H1 (cell line): Measurements from ENCODE around the gene TCEA3. TPM values are rescaled to one million over a fixed set of nuclear protein-coding genes. Genes with fewer than 3 reads are reported as not detected.

Experiments
- CTCF ChIA-PET: fragments of 300-600 bp; sonication (Branson Sonifier 250); formaldehyde crosslinking; loops from one replicate; lab custom pipeline; 2021; ENCODE audit not compliant: partially characterized antibody; lab: Charles Lee
- POLR2A ChIA-PET: fragments of 300-600 bp; sonication (Branson Sonifier 250); formaldehyde crosslinking; loops from one replicate; lab custom pipeline; 2021; ENCODE audit warnings: inconsistent platforms; ENCODE audit not compliant: partially characterized antibody; lab: Charles Lee
- DNase-seq, 2 experiments: peaks; one replicate each; pipeline versions ENCODE4 v3.0.0 to v3.0.0-alpha.2; 2010 to 2022; ENCODE audit warnings: low spot score in 2 of 2, low read depth in 1 of 2, mixed read lengths in 1 of 2
- FAIRE-seq: peaks from 2 replicates; lab custom pipeline; 2011; peaks lifted over from hg19 to GRCh38; lab: Jason Lieb, UNC
- H2AFZ ChIP-seq: 2 replicates; pipeline ENCODE4 v1.8.1; 2012; ENCODE audit warnings: low read length, inconsistent platforms
- H2AK5ac ChIP-seq: 2 replicates; pipeline ENCODE4 v1.6.1; 2013; ENCODE audit warnings: low read depth, low read length
- H2BK120ac ChIP-seq: replicated peaks from 2 replicates; pipeline ENCODE3; 2013; ENCODE audit warnings: low read depth, low read length, inconsistent platforms
- H2BK12ac ChIP-seq: 2 replicates; pipeline ENCODE4 v1.6.1; 2013; ENCODE audit warnings: low read depth, low read length
- H2BK15ac ChIP-seq: 2 replicates; pipeline ENCODE4 v1.6.1; 2013; ENCODE audit warnings: low read length
- H2BK20ac ChIP-seq: 2 replicates; pipeline ENCODE4 v1.6.1; 2013; ENCODE audit warnings: low read length
- H2BK5ac ChIP-seq: 2 replicates; pipeline ENCODE4 v1.6.1; 2013; ENCODE audit warnings: low read depth, low read length
- H3K14ac ChIP-seq: 2 replicates; pipeline ENCODE4 v1.6.1; 2013; ENCODE audit warnings: inconsistent platforms; ENCODE audit not compliant: insufficient read length
- H3K18ac ChIP-seq: 2 replicates; pipeline ENCODE4 v1.6.1; 2013; ENCODE audit warnings: low read length; ENCODE audit errors: extremely low read depth
- H3K23ac ChIP-seq: 2 replicates; pipeline ENCODE4 v1.6.1; 2013; ENCODE audit warnings: inconsistent platforms; ENCODE audit not compliant: insufficient read length
- H3K23me2 ChIP-seq: 2 replicates; pipeline ENCODE4 v1.6.1; 2013; ENCODE audit warnings: low read depth, low read length
- H3K27ac ChIP-seq: 2 replicates; pipeline ENCODE4 v1.6.1; 2011; ENCODE audit warnings: low read depth, low read length, inconsistent platforms
- H3K27me3 ChIP-seq, 4 experiments: replicated peaks in 1 of 4; 1 replicate in 1 of 4; 2 replicates in 3 of 4; pipeline versions ENCODE4 v1.6.1 to v1.8.1; 2011 to 2013; ENCODE audit warnings: low read length in 3 of 4, mild to moderate bottlenecking in 3 of 4, inconsistent platforms in 2 of 4, mixed read lengths in 2 of 4, moderate library complexity in 1 of 4; ENCODE audit not compliant: control insufficient read depth in 3 of 4, insufficient read depth in 3 of 4; ENCODE audit errors: extremely low read depth in 1 of 4
- H3K36me3 ChIP-seq, 4 experiments: 2 replicates each; pipeline versions ENCODE4 v1.6.1 to v1.8.1; 2011 to 2013; ENCODE audit warnings: mild to moderate bottlenecking in 4 of 4, low read length in 3 of 4, moderate library complexity in 2 of 4, control low read depth in 1 of 4, inconsistent platforms in 1 of 4; ENCODE audit not compliant: insufficient read depth in 4 of 4, control insufficient read depth in 2 of 4
- H3K4ac ChIP-seq: replicated peaks from 2 replicates; pipeline ENCODE3; 2013; ENCODE audit warnings: low read length, low read depth, mixed read lengths, inconsistent platforms; ENCODE audit not compliant: insufficient read length
- H3K4me1 ChIP-seq, 4 experiments: replicated peaks in 1 of 4; 1 replicate in 1 of 4; 2 replicates in 3 of 4; pipeline versions ENCODE4 v1.6.1 to v1.8.1; 2011 to 2013; ENCODE audit warnings: low read length in 3 of 4, inconsistent platforms in 2 of 4, mixed read lengths in 1 of 4; ENCODE audit not compliant: insufficient read depth in 4 of 4, control insufficient read depth in 3 of 4
- H3K4me2 ChIP-seq, 2 experiments: 2 replicates each; pipeline versions ENCODE4 v1.6.1 to v1.8.1; 2011 to 2013; ENCODE audit warnings: low read depth in 2 of 2, low read length in 2 of 2, control low read depth in 1 of 2, inconsistent platforms in 1 of 2, mild to moderate bottlenecking in 1 of 2; ENCODE audit not compliant: insufficient read depth in 1 of 2
- H3K4me3 ChIP-seq, 4 experiments: fragments of 200-600, 300-600 bp in 1 of 4; sonication (generic), shearing (Covaris generic), sonication (Bioruptor Twin) in 1 of 4; 2 replicates each; pipeline versions ENCODE4 v1.5.1 to v1.8.1; 2011 to 2016; ENCODE audit warnings: low read length in 4 of 4, low read depth in 3 of 4, control low read depth in 2 of 4, inconsistent platforms in 2 of 4, mild to moderate bottlenecking in 2 of 4, mixed read lengths in 1 of 4, moderate library complexity in 1 of 4; ENCODE audit not compliant: insufficient read depth in 2 of 4; ENCODE audit errors: extremely low read depth in 1 of 4
- H3K56ac ChIP-seq: replicated peaks from 2 replicates; pipeline ENCODE3; 2013; ENCODE audit warnings: low read depth, mild to moderate bottlenecking, mixed read lengths, low read length, inconsistent platforms; ENCODE audit not compliant: insufficient read length
- H3K79me1 ChIP-seq: 2 replicates; pipeline ENCODE4 v1.6.1; 2013; ENCODE audit warnings: low read depth, low read length, control low read depth
- H3K79me2 ChIP-seq, 2 experiments: 2 replicates each; pipeline versions ENCODE4 v1.6.1 to v1.8.1; 2012 to 2013; ENCODE audit warnings: low read length in 2 of 2, mild to moderate bottlenecking in 2 of 2, inconsistent platforms in 1 of 2; ENCODE audit not compliant: insufficient read depth in 2 of 2, control insufficient read depth in 1 of 2
- H3K9ac ChIP-seq, 4 experiments: replicated peaks in 1 of 4; 1 replicate in 1 of 4; 2 replicates in 3 of 4; pipeline versions ENCODE4 v1.6.1 to v1.8.1; 2011 to 2013; ENCODE audit warnings: low read depth in 3 of 4, low read length in 3 of 4, control low read depth in 2 of 4, mild to moderate bottlenecking in 2 of 4, moderate library complexity in 2 of 4, inconsistent platforms in 1 of 4; ENCODE audit errors: extremely low read depth in 1 of 4
- H3K9me3 ChIP-seq, 2 experiments: 2 replicates each; pipeline versions ENCODE4 v1.6.1 to v1.8.1; 2012 to 2013; ENCODE audit warnings: mild to moderate bottlenecking in 2 of 2, moderate library complexity in 2 of 2, control low read depth in 1 of 2, inconsistent platforms in 1 of 2, low read depth in 1 of 2, low read length in 1 of 2, mixed read lengths in 1 of 2; ENCODE audit not compliant: insufficient read depth in 2 of 2
- H4K20me1 ChIP-seq, 2 experiments: replicated peaks in 1 of 2; 2 replicates each; pipeline versions ENCODE3 to v1.8.1; 2011 to 2013; ENCODE audit warnings: inconsistent platforms in 2 of 2, low read length in 2 of 2, mild to moderate bottlenecking in 1 of 2; ENCODE audit not compliant: insufficient read depth in 2 of 2, control insufficient read depth in 1 of 2
- H4K5ac ChIP-seq: 2 replicates; pipeline ENCODE4 v1.6.1; 2013; ENCODE audit warnings: low read length, low read depth, mixed read lengths, inconsistent platforms; ENCODE audit not compliant: insufficient read length
- H4K8ac ChIP-seq: 2 replicates; pipeline ENCODE4 v1.8.0; 2013; ENCODE audit warnings: mild to moderate bottlenecking, moderate library complexity, low read length, inconsistent platforms; ENCODE audit not compliant: insufficient read depth; ENCODE audit errors: extremely low read depth
- H4K91ac ChIP-seq: replicated peaks from 2 replicates; pipeline ENCODE3; 2013; ENCODE audit warnings: low read length, mixed read lengths, inconsistent platforms; ENCODE audit not compliant: insufficient read length
- CTCF ChIP-seq, 3 experiments: IDR thresholded peaks; 1 replicate in 2 of 3; 2 replicates in 1 of 3; pipeline versions ENCODE4 v1.5.1 to v1.6.1; 2011; ENCODE audit warnings: low read length in 3 of 3, mild to moderate bottlenecking in 3 of 3, inconsistent platforms in 2 of 3, low read depth in 1 of 3, moderate library complexity in 1 of 3; ENCODE audit not compliant: insufficient read depth in 1 of 3; ENCODE audit errors: control extremely low read depth in 1 of 3
- JUN ChIP-seq: IDR thresholded peaks from 2 replicates; pipeline ENCODE4 v1.6.1; 2011; ENCODE audit warnings: low read depth, mild to moderate bottlenecking, improper control_type of control experiment, low read length
- KDM1A ChIP-seq: fragments of 200-600, 300-600 bp; sonication (generic); IDR thresholded peaks from 2 replicates; pipeline ENCODE4 v1.7.1; 2016; ENCODE audit warnings: mild to moderate bottlenecking, low read length, borderline replicate concordance
- RNF2 ChIP-seq: fragments of 200-900, 300-1000 bp; sonication (generic); IDR thresholded peaks from 2 replicates; pipeline ENCODE4 v1.7.1; 2016; ENCODE audit warnings: borderline replicate concordance, low read depth, mild to moderate bottlenecking, antibody characterized with exemption, low read length; ENCODE audit not compliant: poor library complexity, severe bottlenecking; ENCODE audit errors: missing control alignments
- SIN3A ChIP-seq, 2 experiments: IDR thresholded peaks in 1 of 2; conservative IDR thresholded peaks in 1 of 2; 2 replicates each; pipeline ENCODE4 v1.6.1; 2011 to 2012; ENCODE audit warnings: low read length in 2 of 2, improper control_type of control experiment in 1 of 2, low read depth in 1 of 2, mild to moderate bottlenecking in 1 of 2
- SP1 ChIP-seq: IDR thresholded peaks from 2 replicates; pipeline ENCODE4 v1.6.1; 2011; ENCODE audit warnings: low read depth, low read length
- SP4 ChIP-seq: IDR thresholded peaks from 2 replicates; pipeline ENCODE4 v1.6.1; 2012; ENCODE audit warnings: low read length, inconsistent platforms
- SUZ12 ChIP-seq: fragments of 200-600 bp; sonication (generic); IDR thresholded peaks from 2 replicates; pipeline ENCODE4 v1.6.1; 2012; ENCODE audit warnings: mild to moderate bottlenecking, inconsistent platforms, low read length, moderate library complexity, mixed read lengths
- ZNF274 ChIP-seq: IDR thresholded peaks from 2 replicates; pipeline ENCODE4 v1.7.0; 2012; ENCODE audit warnings: low read length, borderline replicate concordance; ENCODE audit errors: extremely low read depth
- WGBS, 2 experiments: shearing (Covaris generic) in 1 of 2; methylation state at CpG; one replicate each; pipeline versions ENCODE4 v1.1.6 to v1.1.7; 2013 to 2015; ENCODE audit warnings: low lambda C conversion rate in 2 of 2, mixed read lengths in 2 of 2, inconsistent platforms in 1 of 2, low coverage in 1 of 2, missing lambda C conversion rate in 1 of 2; ENCODE audit not compliant: insufficient replicate concordance in 2 of 2, insufficient coverage in 1 of 2, insufficient read length in 1 of 2; ENCODE audit errors: extremely low coverage in 1 of 2, missing lambda C conversion rate in 1 of 2; 5-methylcytosine and 5-hydroxymethylcytosine counted together
- polyA plus RNA-seq, 7 experiments: library from polyadenylated mRNA; depleted of rRNA in 3 of 7; stranded (reverse) in 5 of 7; unstranded in 2 of 7; fragments of >200 nt in 5 of 7; fragments of 200-250 nt in 2 of 7; gene quantifications; 1 replicate in 5 of 7; 2 replicates in 1 of 7; 4 replicates in 1 of 7; pipeline versions ENCODE4 v1.2.1 to v1.2.3, GENCODE V29; 2011 to 2013; ENCODE audit warnings: missing spikeins in 2 of 7, mixed read lengths in 2 of 7
- total RNA-seq: library from RNA; stranded (reverse); fragmentation: NEBNext Ultra II Directional; extraction: Animal tissue kit (Norgen Biotek cat#: 25700); gene quantifications from 2 replicates; pipeline ENCODE4 v1.2.1, GENCODE V29; 2021

The TCEA3 gene
- total and polyA plus RNA-seq, 2 of the 8 experiments (the other 6 are each of a cell fraction or from before 2014, with no cell fraction given) = 0.08 TPM; not detected in 1

GRCh38 chr1:23472351-23473036, 47.9 kb upstream of the TCEA3 start:
- Histone ChIP-seq H3K27me3 (no peaks in the 10 kb centered on the region), H3K9me3 (no peaks in the 10 kb centered on the region), H3K79me1 (peaks cover 19% of the 10 kb centered on the region; the same call in 1 of the 2 replicates), H3K9ac (no peak overlapping the region), H3K4me1 (peaks cover 0 to 5% (median 0%) of the 10 kb centered on the region in 4 experiments; a peak in 1 of 7 replicates), H2BK12ac (no peak overlapping the region), H3K36me3 (no peaks in the 10 kb centered on the region), H3K27ac (no peak overlapping the region), H2BK120ac (no peak overlapping the region), H3K4me3 (no peak overlapping the region), H3K18ac (no peak overlapping the region), H3K56ac (no peak overlapping the region), H2AFZ (no peak overlapping the region), H3K23ac (no peak overlapping the region), H2BK15ac (no peak overlapping the region), H3K4ac (no peak overlapping the region), H4K91ac (no peak overlapping the region), H4K8ac (no peak overlapping the region; the same call in 1 of the 2 replicates), H4K5ac (no peak overlapping the region), H3K79me2 (peaks cover 0 to 20% of the 10 kb centered on the region in 2 experiments; a peak in 2 of 4 replicates), H2AK5ac (no peak overlapping the region), H3K14ac (no peak overlapping the region), H3K4me2 (no peak overlapping the region), H2BK5ac (no peak overlapping the region), H3K23me2 (no peaks in the 10 kb centered on the region), H4K20me1 (peaks cover 11 to 27% of the 10 kb centered on the region in 2 experiments), H2BK20ac (no peak overlapping the region)
- FAIRE-seq = no peak
- POLR2A ChIA-PET = interaction anchor here (1.3 kb wide), 1 partner anchor 11 kb away, joined by 3 read pairs; the partner anchor contains the start of gene ASAP3
- WGBS, 2 experiments = 88% methylated on average over 5 of the region's 5 CpGs; no CpG with 5 or more reads in 1 of the 2 experiments
- CTCF ChIA-PET = interaction anchor here (0.7 to 1.5 kb wide), 2 partner anchors 11 to 32 kb away, joined by 3 read pairs; partner anchors contain the start of gene ASAP3
- DNase-seq = no peak
- no peak for TF ChIP-seq CTCF (IDR thresholded peaks at IDR 0.05; ENCODE audit: control extremely low read depth in 1 of 3, insufficient read depth in 1 of 3, low read depth in 1 of 3, low read length in 3 of 3)
- no peak for TF ChIP-seq ZNF274
- no peak for TF ChIP-seq SP1
- no peak for TF ChIP-seq JUN
- no peak for TF ChIP-seq SP4
- TF ChIP-seq SIN3A (conservative IDR thresholded peaks at IDR 0.05 in 1 of 2, IDR thresholded peaks at IDR 0.05 in 1 of 2; ENCODE audit: low read depth in 1 of 2, low read length in 2 of 2) = no peak
- no peak for TF ChIP-seq KDM1A
- TF ChIP-seq SUZ12 = no peak
- no peak for TF ChIP-seq RNF2
